HEK293 (cell line): Measurements from ENCODE around the gene KLHL17.

ENCODE experiments used
- INSM2 ChIP-seq: fragments of 450-650 bp; formaldehyde crosslinking; IDR thresholded peaks from 2 replicates; pipeline ENCODE4 v1.5.1; 2016; ENCODE audit warnings: missing biosample characterization, missing genetic modification characterization
- KLF7 ChIP-seq: fragments of 450-650 bp; formaldehyde crosslinking; IDR thresholded peaks from 2 replicates; pipeline ENCODE4 v1.5.1; 2016; ENCODE audit warnings: missing biosample characterization, missing genetic modification characterization, borderline replicate concordance
- KLF9 ChIP-seq: fragments of 450-650 bp; formaldehyde crosslinking; IDR thresholded peaks from 2 replicates; pipeline ENCODE4 v1.5.1; 2016; ENCODE audit warnings: missing biosample characterization, missing genetic modification characterization, low read depth
- PRDM1 ChIP-seq: fragments of 450-650 bp; formaldehyde crosslinking; IDR thresholded peaks from 2 replicates; pipeline ENCODE4; 2016; ENCODE audit warnings: missing biosample characterization, missing genetic modification characterization
- SALL2 ChIP-seq: fragments of 450-650 bp; formaldehyde crosslinking; IDR thresholded peaks from 2 replicates; pipeline ENCODE4 v1.5.0; 2017; ENCODE audit warnings: missing biosample characterization, mild to moderate bottlenecking, missing genetic modification characterization, borderline replicate concordance
- ZBTB21 ChIP-seq: fragments of 450-650 bp; formaldehyde crosslinking; IDR thresholded peaks from 2 replicates; pipeline ENCODE4 v1.5.1; 2017; ENCODE audit warnings: missing biosample characterization, missing genetic modification characterization
- ZBTB8A ChIP-seq: fragments of 450-650 bp; formaldehyde crosslinking; IDR thresholded peaks from 2 replicates; pipeline ENCODE4 v1.5.1; 2016; ENCODE audit warnings: missing biosample characterization, missing genetic modification characterization
- ZIC2 ChIP-seq: fragments of 450-650 bp; formaldehyde crosslinking; IDR thresholded peaks from 2 replicates; pipeline ENCODE4 v1.5.1; 2016; ENCODE audit warnings: missing biosample characterization, missing genetic modification characterization
- ZNF121 ChIP-seq: fragments of 450-650 bp; formaldehyde crosslinking; IDR thresholded peaks from 2 replicates; pipeline ENCODE4 v1.5.1; 2016; ENCODE audit warnings: missing biosample characterization, missing genetic modification characterization
- ZNF155 ChIP-seq: fragments of 450-650 bp; formaldehyde crosslinking; IDR thresholded peaks from 2 replicates; pipeline ENCODE4 v1.5.1; 2016; ENCODE audit warnings: missing biosample characterization, missing genetic modification characterization
- ZNF184 ChIP-seq: fragments of 450-650 bp; IDR thresholded peaks from 2 replicates; pipeline ENCODE4 v1.5.1; 2018; ENCODE audit warnings: missing biosample characterization, mild to moderate bottlenecking, missing genetic modification characterization
- ZNF2 ChIP-seq: fragments of 450-650 bp; formaldehyde crosslinking; IDR thresholded peaks from 2 replicates; pipeline ENCODE4 v1.5.1; 2016; ENCODE audit warnings: missing biosample characterization, missing genetic modification characterization
- ZNF211 ChIP-seq: fragments of 450-650 bp; formaldehyde crosslinking; IDR thresholded peaks from 2 replicates; pipeline ENCODE4 v1.5.1; 2016; ENCODE audit warnings: low read depth, missing biosample characterization, missing genetic modification characterization
- ZNF248 ChIP-seq: fragments of 450-650 bp; formaldehyde crosslinking; IDR thresholded peaks from 2 replicates; pipeline ENCODE4 v1.5.1; 2017; ENCODE audit warnings: missing biosample characterization, missing genetic modification characterization
- ZNF266 ChIP-seq: fragments of 450-650 bp; formaldehyde crosslinking; IDR thresholded peaks from 2 replicates; pipeline ENCODE4 v1.5.1; 2016; ENCODE audit warnings: missing biosample characterization, missing genetic modification characterization, low read depth
- ZNF274 ChIP-seq, 2 experiments: fragments of 200-500 bp in 1 of 2; fragments of 450-650 bp in 1 of 2; sonication (Bioruptor generic) in 1 of 2; formaldehyde crosslinking in 1 of 2; IDR thresholded peaks; 2 replicates each; pipeline versions ENCODE4 v1.5.1 to v1.6.1; 2014 to 2016; ENCODE audit warnings: borderline replicate concordance in 1 of 2, inconsistent platforms in 1 of 2, low read length in 1 of 2, missing biosample characterization in 1 of 2, missing genetic modification characterization in 1 of 2
- ZNF302 ChIP-seq: fragments of 450-650 bp; formaldehyde crosslinking; IDR thresholded peaks from 2 replicates; pipeline ENCODE4 v1.5.1; 2016; ENCODE audit warnings: missing biosample characterization, missing genetic modification characterization, low read depth
- ZNF311 ChIP-seq: fragments of 450-650 bp; formaldehyde crosslinking; IDR thresholded peaks from 2 replicates; pipeline ENCODE4 v1.5.1; 2017; ENCODE audit warnings: missing biosample characterization, missing genetic modification characterization, borderline replicate concordance
- ZNF341 ChIP-seq: fragments of 450-650 bp; formaldehyde crosslinking; IDR thresholded peaks from 2 replicates; pipeline ENCODE4; 2016; ENCODE audit warnings: low read depth, missing biosample characterization, missing genetic modification characterization
- ZNF394 ChIP-seq: fragments of 450-650 bp; formaldehyde crosslinking; IDR thresholded peaks from 2 replicates; pipeline ENCODE4 v1.5.1; 2016; ENCODE audit warnings: missing biosample characterization, missing genetic modification characterization, mild to moderate bottlenecking, moderate library complexity, borderline replicate concordance
- ZNF404 ChIP-seq: fragments of 450-650 bp; formaldehyde crosslinking; IDR thresholded peaks from 2 replicates; pipeline ENCODE4 v1.5.1; 2017; ENCODE audit warnings: missing biosample characterization, missing genetic modification characterization
- ZNF416 ChIP-seq: fragments of 450-650 bp; formaldehyde crosslinking; IDR thresholded peaks from 2 replicates; pipeline ENCODE4 v1.5.1; 2016; ENCODE audit warnings: missing biosample characterization, missing genetic modification characterization
- ZNF548 ChIP-seq: fragments of 450-650 bp; formaldehyde crosslinking; IDR thresholded peaks from 2 replicates; pipeline ENCODE4 v1.5.1; 2016; ENCODE audit warnings: missing biosample characterization, missing genetic modification characterization
- ZNF561 ChIP-seq: fragments of 450-650 bp; IDR thresholded peaks from 2 replicates; pipeline ENCODE4 v1.5.1; 2018; ENCODE audit warnings: missing biosample characterization, missing genetic modification characterization, borderline replicate concordance
- ZNF585B ChIP-seq: fragments of 450-650 bp; formaldehyde crosslinking; IDR thresholded peaks from 2 replicates; pipeline ENCODE4 v1.5.1; 2016; ENCODE audit warnings: missing biosample characterization, missing genetic modification characterization
- ZNF645 ChIP-seq: fragments of 450-650 bp; formaldehyde crosslinking; IDR thresholded peaks from 2 replicates; pipeline ENCODE4; 2016; ENCODE audit warnings: missing biosample characterization, missing genetic modification characterization
- ZNF654 ChIP-seq: fragments of 450-650 bp; formaldehyde crosslinking; IDR thresholded peaks from 2 replicates; pipeline ENCODE4 v1.5.1; 2016; ENCODE audit warnings: low read depth, missing biosample characterization, missing genetic modification characterization
- ZNF670 ChIP-seq: fragments of 450-650 bp; formaldehyde crosslinking; IDR thresholded peaks from 2 replicates; pipeline ENCODE4 v1.5.1; 2016; ENCODE audit warnings: missing biosample characterization, missing genetic modification characterization, low read depth
- ZNF768 ChIP-seq: fragments of 450-650 bp; formaldehyde crosslinking; IDR thresholded peaks from 2 replicates; pipeline ENCODE4 v1.5.1; 2018; ENCODE audit warnings: missing biosample characterization, mild to moderate bottlenecking, missing genetic modification characterization
- ZNF776 ChIP-seq: fragments of 450-650 bp; formaldehyde crosslinking; IDR thresholded peaks from 2 replicates; pipeline ENCODE4 v1.5.0; 2017; ENCODE audit warnings: missing biosample characterization, missing genetic modification characterization, borderline replicate concordance
- ZNF777 ChIP-seq: fragments of 450-650 bp; formaldehyde crosslinking; IDR thresholded peaks from 2 replicates; pipeline ENCODE4 v1.5.1; 2017; ENCODE audit warnings: missing biosample characterization, missing genetic modification characterization, borderline replicate concordance
- ZSCAN23 ChIP-seq: fragments of 450-650 bp; formaldehyde crosslinking; IDR thresholded peaks from 2 replicates; pipeline ENCODE4 v1.5.1; 2016; ENCODE audit warnings: missing biosample characterization, missing genetic modification characterization
- ZXDB ChIP-seq: fragments of 450-650 bp; formaldehyde crosslinking; IDR thresholded peaks from 2 replicates; pipeline ENCODE4 v1.5.1; 2016; ENCODE audit warnings: missing biosample characterization, missing genetic modification characterization
- TF ChIP-seq, protein P1 (sequence below): fragments of 450-650 bp; formaldehyde crosslinking; IDR thresholded peaks from 2 replicates; pipeline ENCODE4 v1.5.1; 2016; ENCODE audit warnings: missing biosample characterization, missing genetic modification characterization

The KLHL17 gene

GRCh38 chr1:940107-941014, 20.0 kb upstream of the KLHL17 start (continued):
- TF ChIP-seq, protein P1, sequence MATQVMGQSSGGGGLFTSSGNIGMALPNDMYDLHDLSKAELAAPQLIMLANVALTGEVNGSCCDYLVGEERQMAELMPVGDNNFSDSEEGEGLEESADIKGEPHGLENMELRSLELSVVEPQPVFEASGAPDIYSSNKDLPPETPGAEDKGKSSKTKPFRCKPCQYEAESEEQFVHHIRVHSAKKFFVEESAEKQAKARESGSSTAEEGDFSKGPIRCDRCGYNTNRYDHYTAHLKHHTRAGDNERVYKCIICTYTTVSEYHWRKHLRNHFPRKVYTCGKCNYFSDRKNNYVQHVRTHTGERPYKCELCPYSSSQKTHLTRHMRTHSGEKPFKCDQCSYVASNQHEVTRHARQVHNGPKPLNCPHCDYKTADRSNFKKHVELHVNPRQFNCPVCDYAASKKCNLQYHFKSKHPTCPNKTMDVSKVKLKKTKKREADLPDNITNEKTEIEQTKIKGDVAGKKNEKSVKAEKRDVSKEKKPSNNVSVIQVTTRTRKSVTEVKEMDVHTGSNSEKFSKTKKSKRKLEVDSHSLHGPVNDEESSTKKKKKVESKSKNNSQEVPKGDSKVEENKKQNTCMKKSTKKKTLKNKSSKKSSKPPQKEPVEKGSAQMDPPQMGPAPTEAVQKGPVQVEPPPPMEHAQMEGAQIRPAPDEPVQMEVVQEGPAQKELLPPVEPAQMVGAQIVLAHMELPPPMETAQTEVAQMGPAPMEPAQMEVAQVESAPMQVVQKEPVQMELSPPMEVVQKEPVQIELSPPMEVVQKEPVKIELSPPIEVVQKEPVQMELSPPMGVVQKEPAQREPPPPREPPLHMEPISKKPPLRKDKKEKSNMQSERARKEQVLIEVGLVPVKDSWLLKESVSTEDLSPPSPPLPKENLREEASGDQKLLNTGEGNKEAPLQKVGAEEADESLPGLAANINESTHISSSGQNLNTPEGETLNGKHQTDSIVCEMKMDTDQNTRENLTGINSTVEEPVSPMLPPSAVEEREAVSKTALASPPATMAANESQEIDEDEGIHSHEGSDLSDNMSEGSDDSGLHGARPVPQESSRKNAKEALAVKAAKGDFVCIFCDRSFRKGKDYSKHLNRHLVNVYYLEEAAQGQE (tag by site-specific recombination) = no peak
- TF ChIP-seq ZNF155 (tag by site-specific recombination) = no peak
- TF ChIP-seq ZNF404 (tag by site-specific recombination) = no peak
- TF ChIP-seq ZIC2 (tag by site-specific recombination) = peak; percentile 37
- TF ChIP-seq ZNF585B (tag by site-specific recombination) = no peak
- no peak for TF ChIP-seq ZNF548 (tag by site-specific recombination)
- TF ChIP-seq ZXDB = peak; percentile 47; the same call in 1 of the 2 replicates
- no peak for TF ChIP-seq ZNF211 (tag by site-specific recombination)
- no peak for TF ChIP-seq ZBTB21
- no peak for TF ChIP-seq ZNF266 (tag by site-specific recombination)
- TF ChIP-seq ZNF654 (tag by site-specific recombination) = no peak
- peak; percentile 96 for TF ChIP-seq ZNF561 (tag by site-specific recombination)
- TF ChIP-seq ZNF184 (tag by site-specific recombination) = no peak
- no peak for TF ChIP-seq SALL2 (tag by site-specific recombination)
- no peak for TF ChIP-seq INSM2
- no peak for TF ChIP-seq ZNF311 (tag by site-specific recombination)
- 0 out of 2 replicates have a peak, but pooled peaks have one; percentile 16 for TF ChIP-seq ZNF2 (tag by site-specific recombination)
- TF ChIP-seq ZNF416 (tag by site-specific recombination) = no peak
- no peak for TF ChIP-seq ZNF248
- no peak for TF ChIP-seq ZNF776 (tag by site-specific recombination)
- no peak for TF ChIP-seq ZNF670 (tag by site-specific recombination)
- TF ChIP-seq ZNF777 (tag by site-specific recombination) = no peak
- no peak for TF ChIP-seq ZNF274 (IDR thresholded peaks at IDR 0.05; ENCODE audit: low read length)
- TF ChIP-seq ZNF274 (tag by site-specific recombination; IDR thresholded peaks at IDR 0.05; ENCODE audit: borderline replicate concordance) = no peak
- TF ChIP-seq ZSCAN23 (tag by site-specific recombination) = no peak
- peak; percentile 69 for TF ChIP-seq ZNF341 (tag by site-specific recombination)
- no peak for TF ChIP-seq PRDM1 (tag by site-specific recombination)
- no peak for TF ChIP-seq ZNF302 (tag by site-specific recombination)
- TF ChIP-seq ZNF394 = no peak; the same call in 1 of the 2 replicates
- TF ChIP-seq ZNF768 (tag by site-specific recombination) = no peak
- TF ChIP-seq KLF9 (tag by site-specific recombination) = no peak; the same call in 1 of the 2 replicates
- TF ChIP-seq ZNF121 (tag by site-specific recombination) = no peak
- TF ChIP-seq ZBTB8A (tag by site-specific recombination) = peak; percentile 96
- TF ChIP-seq KLF7 (tag by site-specific recombination) = peak; percentile 60; the same call in 1 of the 2 replicates
- TF ChIP-seq ZNF645 = no peak
